GM12891 (cell line): Measurements from ENCODE around the gene TMEM192. TPM values are rescaled to one million over a fixed set of nuclear protein-coding genes. Genes with fewer than 3 reads are reported as not detected.
A peak's percentile ranks its signal among the peaks of the same experiment; 100 is the strongest.

Source experiments
- DNase-seq: peaks from one replicate; pipeline ENCODE4 v3.0.0; 2011; ENCODE audit warnings: low spot score; ENCODE audit not compliant: insufficient read length
- FAIRE-seq: peaks from 2 replicates; lab custom pipeline; 2011; peaks lifted over from hg19 to GRCh38; lab: Jason Lieb, UNC
- PAX5 ChIP-seq: IDR thresholded peaks from 2 replicates; pipeline ENCODE4 v1.6.1; 2011; ENCODE audit warnings: low read length, moderate library complexity, mild to moderate bottlenecking; ENCODE audit not compliant: insufficient read depth, severe bottlenecking
- POLR2A ChIP-seq: IDR thresholded peaks from 2 replicates; pipeline ENCODE4 v1.6.1; 2011; ENCODE audit warnings: low read depth, low read length, control low read depth
- POLR2AphosphoS5 ChIP-seq: IDR thresholded peaks from 2 replicates; pipeline ENCODE4 v1.6.1; 2011; ENCODE audit warnings: low read depth, low read length, control low read depth
- POU2F2 ChIP-seq: IDR thresholded peaks from 2 replicates; pipeline ENCODE4 v1.6.1; 2011; ENCODE audit warnings: low read depth, mild to moderate bottlenecking, control low read depth, low read length, moderate library complexity
- SPI1 ChIP-seq: IDR thresholded peaks from 2 replicates; pipeline ENCODE4 v1.6.1; 2011; ENCODE audit warnings: low read depth, low read length, control low read depth
- TAF1 ChIP-seq: IDR thresholded peaks from 2 replicates; pipeline ENCODE4 v1.6.1; 2011; ENCODE audit warnings: low read depth, low read length, control low read depth
- polyA plus RNA-seq: library from polyadenylated mRNA; unstranded; fragments of >200 nt; gene quantifications from one replicate; pipeline ENCODE4 v1.2.1, GENCODE V29; 2012; ENCODE audit warnings: low read depth, missing spikeins, inconsistent platforms; ENCODE audit not compliant: missing spikeins

TMEM192 gene
- polyA plus RNA-seq = 4.0 TPM

- FAIRE-seq = peak; percentile 96
- peak; percentile 86 for DNase-seq
- TF ChIP-seq POLR2A (peak; percentile 57; the same call in 1 of the 2 replicates), PAX5 (no peak)
These were observed at the start of gene TMEM192 for GRCh38 chr4:165112368-165113121. TSS of gene TMEM192 (minus strand) at chr4:165112860. CDS start at chr4:165112773, 87 bp downstream.

- DNase-seq = no peak
- no peak for FAIRE-seq
- TF ChIP-seq SPI1 = no peak
- TF ChIP-seq POLR2AphosphoS5 = no peak
- no peak for TF ChIP-seq TAF1
- no peak for TF ChIP-seq POLR2A
- no peak for TF ChIP-seq PAX5
- TF ChIP-seq POU2F2 = no peak
These were observed 46.1 kb upstream of the TMEM192 start for GRCh38 chr4:165158762-165159161.

GRCh38 chr4:165156906-165157305, 44.2 kb upstream of the TMEM192 start:
- TF ChIP-seq POLR2A = no peak
- TF ChIP-seq SPI1 = no peak
- no peak for TF ChIP-seq TAF1
- no peak for TF ChIP-seq POU2F2
- no peak for TF ChIP-seq POLR2AphosphoS5
- no peak for TF ChIP-seq PAX5
- DNase-seq (no peak), FAIRE-seq (no peak)

GRCh38 chr4:165154482-165154881, 41.8 kb upstream of the TMEM192 start:
- TF ChIP-seq POLR2A (no peak), TAF1 (no peak), POLR2AphosphoS5 (no peak), PAX5 (no peak), SPI1 (no peak), POU2F2 (no peak)
- DNase-seq (no peak), FAIRE-seq (no peak)

GRCh38 chr4:165152527-165152926, 39.9 kb upstream of the TMEM192 start:
- FAIRE-seq (no peak), DNase-seq (no peak)
- TF ChIP-seq POU2F2 = no peak
- no peak for TF ChIP-seq PAX5
- no peak for TF ChIP-seq TAF1
- no peak for TF ChIP-seq POLR2AphosphoS5
- TF ChIP-seq SPI1 = no peak
- TF ChIP-seq POLR2A = no peak

- DNase-seq (no peak), FAIRE-seq (no peak)
- TF ChIP-seq POLR2AphosphoS5 = no peak
- no peak for TF ChIP-seq POLR2A
- TF ChIP-seq SPI1 = no peak
- TF ChIP-seq POU2F2 = no peak
- no peak for TF ChIP-seq TAF1
- TF ChIP-seq PAX5 = no peak
These were observed 39.1 kb upstream of the TMEM192 start for GRCh38 chr4:165151734-165152133.

- FAIRE-seq = no peak
- TF ChIP-seq POLR2A (no peak), POLR2AphosphoS5 (no peak), TAF1 (no peak), SPI1 (no peak), POU2F2 (no peak), PAX5 (no peak)
- DNase-seq = no peak
These were observed 37.9 kb upstream of the TMEM192 start for GRCh38 chr4:165150545-165150944.

GRCh38 chr4:165138843-165139242, 26.2 kb upstream of the TMEM192 start:
- FAIRE-seq = no peak
- no peak for DNase-seq
- TF ChIP-seq POLR2AphosphoS5 (no peak), SPI1 (no peak), POLR2A (no peak), TAF1 (no peak), PAX5 (no peak), POU2F2 (no peak)

- TF ChIP-seq POU2F2 (no peak), PAX5 (no peak), SPI1 (no peak), POLR2A (no peak), TAF1 (no peak), POLR2AphosphoS5 (no peak)
These were observed 24.5 kb upstream of the TMEM192 start for GRCh38 chr4:165137205-165137604.

GRCh38 chr4:165136529-165136928, 23.9 kb upstream of the TMEM192 start:
- FAIRE-seq = no peak
- TF ChIP-seq PAX5 = no peak
- no peak for TF ChIP-seq POLR2AphosphoS5
- TF ChIP-seq POU2F2 = no peak
- TF ChIP-seq SPI1 = no peak
- TF ChIP-seq TAF1 = no peak
- TF ChIP-seq POLR2A = no peak
- DNase-seq = no peak

More at GRCh38 chr4:165137205-165137604, 24.5 kb upstream of the TMEM192 start:
- FAIRE-seq (no peak), DNase-seq (no peak)
